ENCODE data around the gene UBXN1. TPM values are rescaled to one million over a fixed set of nuclear protein-coding genes. Genes with fewer than 3 reads are reported as not detected.

Gene UBXN1
- total and polyA plus RNA-seq, 5 experiments from 2014 or later: 188 to 219 (median 218) TPM

- POLR2A ChIA-PET: interaction anchor here (0.6 to 2.5 kb wide), 4 partner anchors 10 to 55 kb away, joined by 3 to 17 read pairs (median 3); partner anchors contain the start of genes C11orf98, CSKMT, LBHD1 and UQCC3
- Mint-ChIP-seq H3K4me1 (peaks cover 24 to 59% (median 45%) of the 10 kb centered on the region in 4 donors), H3K27me3 (no peaks in the 10 kb centered on the region), H3K27ac (peak overlapping the region in 6 of 10 donors; percentile 1 to 84 (median 47)), H3K36me3 (peaks cover 0 to 99% (median 56%) of the 10 kb centered on the region in 3 donors), H3K4me3 (no peak overlapping the region), H3K9me3 (no peaks in the 10 kb centered on the region)
- DNase-seq (no peak), ATAC-seq (no peak)
These were observed 40.6 kb upstream of the UBXN1 start for GRCh38 chr11:62719302-62719978.

GRCh38 chr11:62716816-62717215 lies 37.9 kb upstream of the UBXN1 start:
- POLR2A ChIA-PET: interaction anchor here (1.0 to 14.8 kb wide), 2 partner anchors 10 to 37 kb away, joined by 4 to 263 read pairs; partner anchors contain the start of genes HNRNPUL2, TTC9C and ZBTB3

GRCh38 chr11:62716206-62716605 lies 37.3 kb upstream of the UBXN1 start:
- POLR2A ChIA-PET: interaction anchor here (1.2 to 14.8 kb wide), 2 partner anchors 9 to 11 kb away, joined by 3 to 263 read pairs; partner anchors contain the start of genes BSCL2, HNRNPUL2 and TTC9C
- ATAC-seq (no peak), DNase-seq (no peak)
- Mint-ChIP-seq H3K4me3 (no peak overlapping the region), H3K9me3 (no peaks in the 10 kb centered on the region), H3K36me3 (peaks cover 5 to 98% (median 33%) of the 10 kb centered on the region in 3 donors), H3K4me1 (peaks cover 17 to 44% (median 36%) of the 10 kb centered on the region in 4 donors), H3K27ac (peak overlapping the region in 2 of 10 donors; percentile 23 to 74), H3K27me3 (no peaks in the 10 kb centered on the region)

More at GRCh38 chr11:62716816-62717215, 37.9 kb upstream of the UBXN1 start:
- ATAC-seq (no peak), DNase-seq (no peak)
- Mint-ChIP-seq H3K36me3 (peaks cover 5 to 98% (median 37%) of the 10 kb centered on the region in 3 donors), H3K9me3 (no peaks in the 10 kb centered on the region), H3K27ac (peak overlapping the region in 7 of 10 donors; percentile 23 to 86 (median 40)), H3K27me3 (no peaks in the 10 kb centered on the region), H3K4me3 (no peak overlapping the region), H3K4me1 (peaks cover 17 to 46% (median 40%) of the 10 kb centered on the region in 4 donors)

DNA sequence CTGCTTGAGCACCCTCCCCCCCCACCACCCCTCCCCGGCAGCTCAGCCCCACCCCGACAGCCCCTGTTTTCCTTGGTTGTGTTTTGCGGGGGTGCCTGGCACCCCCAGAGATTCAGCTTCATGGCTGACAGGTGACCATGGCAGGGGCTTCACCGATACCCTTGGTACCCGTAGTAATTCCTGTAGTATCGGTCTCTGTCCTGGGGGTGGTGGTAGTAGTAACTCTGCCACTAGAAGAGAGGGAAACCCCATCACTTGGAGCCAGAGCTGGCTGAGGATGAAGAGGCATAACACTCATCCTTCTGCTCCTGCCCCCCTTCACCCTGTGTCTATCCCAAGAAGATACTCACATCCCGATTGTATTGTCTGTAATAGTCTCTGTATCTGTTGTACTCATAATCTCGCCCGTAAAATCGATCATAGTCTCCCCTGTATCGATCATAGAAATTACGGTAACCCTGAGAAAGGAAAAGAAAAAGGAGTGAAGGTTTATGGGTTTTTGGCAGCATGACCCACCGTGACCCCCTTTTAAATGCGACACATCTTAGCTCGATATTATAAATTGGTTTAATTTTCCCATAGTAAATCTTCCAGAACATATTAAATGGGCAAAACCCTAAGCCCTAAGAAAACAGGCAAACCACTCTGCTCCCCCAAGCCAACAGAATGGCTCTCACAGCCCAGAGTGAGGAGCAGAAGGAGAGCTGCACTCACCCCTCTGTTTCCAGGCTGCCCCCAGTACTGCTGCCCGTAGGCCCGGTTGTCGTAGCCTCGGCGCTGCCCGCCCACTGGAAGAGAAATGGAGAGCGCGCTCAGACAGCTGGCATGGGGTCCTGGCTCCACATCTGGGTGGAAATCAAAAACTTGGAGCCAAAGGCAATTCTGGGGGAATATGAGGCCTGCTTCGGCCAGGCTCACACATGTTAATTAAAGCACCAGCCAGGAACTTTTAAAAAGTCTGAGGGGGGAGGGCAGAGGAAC lies 36.6 kb upstream of the UBXN1 start:
- Mint-ChIP-seq H3K36me3 (peaks cover 5 to 96% (median 29%) of the 10 kb centered on the region in 3 donors), H3K4me3 (no peak overlapping the region), H3K27me3 (no peaks in the 10 kb centered on the region), H3K27ac (peak overlapping the region in 7 of 10 donors; percentile 12 to 74 (median 56)), H3K4me1 (peaks cover 17 to 44% (median 30%) of the 10 kb centered on the region in 4 donors), H3K9me3 (no peaks in the 10 kb centered on the region)
- ATAC-seq (no peak), DNase-seq (no peak)
- POLR2A ChIA-PET: interaction anchor here (1.2 to 14.8 kb wide), 3 partner anchors 9 to 38 kb away, joined by 3 to 263 read pairs (median 5); partner anchors contain the start of genes BSCL2, HNRNPUL2, TTC9C and ZBTB3

GRCh38 chr11:62713343-62713742 lies 34.5 kb upstream of the UBXN1 start:
- H3K27me3 Mint-ChIP-seq: no peaks in the 10 kb centered on the region
- H3K9me3 Mint-ChIP-seq: no peaks in the 10 kb centered on the region
- peaks cover 5 to 79% (median 17%) of the 10 kb centered on the region in 3 donors for H3K36me3 Mint-ChIP-seq
- ATAC-seq: no peak
- H3K4me1 Mint-ChIP-seq: peaks cover 18 to 42% (median 39%) of the 10 kb centered on the region in 4 donors
- peak overlapping the region in 9 of 10 donors; percentile 38 to 92 (median 65) for H3K27ac Mint-ChIP-seq
- POLR2A ChIA-PET: interaction anchor here (9.7 to 14.8 kb wide), 2 partner anchors 14 to 128 kb away, joined by 98 to 263 read pairs; partner anchors contain the start of genes HNRNPUL2, TTC9C and WDR74
- no peak for DNase-seq
- no peak overlapping the region for H3K4me3 Mint-ChIP-seq

GRCh38 chr11:62712861-62713260 lies 34.0 kb upstream of the UBXN1 start:
- Mint-ChIP-seq H3K36me3 (peaks cover 5 to 74% (median 12%) of the 10 kb centered on the region in 3 donors), H3K4me3 (peak overlapping the region in 1 of 10 donors; percentile 18), H3K4me1 (peaks cover 21 to 47% (median 40%) of the 10 kb centered on the region in 4 donors), H3K27ac (peak overlapping the region; percentile 22 to 92 (median 62)), H3K27me3 (no peaks in the 10 kb centered on the region), H3K9me3 (no peaks in the 10 kb centered on the region)
- ATAC-seq: no peak
- POLR2A ChIA-PET: interaction anchor here (9.7 to 14.8 kb wide), 2 partner anchors 14 to 128 kb away, joined by 98 to 263 read pairs; partner anchors contain the start of genes HNRNPUL2, TTC9C and WDR74
- DNase-seq: no peak

GRCh38 chr11:62712276-62712812 lies 33.5 kb upstream of the UBXN1 start:
- Mint-ChIP-seq H3K27ac (peak overlapping the region; percentile 37 to 92 (median 58)), H3K27me3 (no peaks in the 10 kb centered on the region), H3K4me3 (peak overlapping the region in 5 of 10 donors; percentile 0 to 40 (median 10)), H3K4me1 (peaks cover 22 to 50% (median 42%) of the 10 kb centered on the region in 4 donors), H3K9me3 (no peaks in the 10 kb centered on the region), H3K36me3 (peaks cover 5 to 69% (median 9%) of the 10 kb centered on the region in 3 donors)
- DNase-seq (no peak), ATAC-seq (no peak)
- POLR2A ChIA-PET: interaction anchor here (8.0 to 14.8 kb wide), 3 partner anchors 15 to 129 kb away, joined by 71 to 263 read pairs (median 98); partner anchors contain the start of genes HNRNPUL2, TTC9C, WDR74 and ZBTB3

DNA sequence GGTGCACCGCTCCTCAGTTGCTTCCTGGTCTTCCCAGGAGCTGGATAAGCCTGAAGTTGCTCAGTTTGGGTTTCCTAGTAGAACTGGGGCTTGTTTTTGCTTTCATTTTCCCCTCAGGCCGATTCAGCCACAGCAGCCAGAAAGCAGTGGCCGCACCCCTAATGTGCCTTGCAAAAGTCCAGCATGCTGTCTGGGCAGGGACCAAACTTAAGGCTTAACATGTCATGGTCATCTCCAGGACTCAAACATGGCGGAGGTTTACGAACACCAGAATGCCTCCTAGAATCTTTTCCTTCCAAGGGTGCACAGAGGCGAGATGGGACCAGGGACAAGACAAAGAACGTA lies 31.1 kb upstream of the UBXN1 start:
- Mint-ChIP-seq H3K4me1 (peaks cover 27 to 65% (median 59%) of the 10 kb centered on the region in 4 donors), H3K27ac (peak overlapping the region; percentile 97 to 100 (median 99)), H3K4me3 (peak overlapping the region; percentile 88 to 98 (median 95)), H3K36me3 (peaks cover 4 to 45% (median 5%) of the 10 kb centered on the region in 3 donors), H3K9me3 (no peaks in the 10 kb centered on the region), H3K27me3 (no peaks in the 10 kb centered on the region)
- DNase-seq: no peak
- no peak for ATAC-seq
- POLR2A ChIA-PET: interaction anchor here (0.6 to 14.8 kb wide), 29 partner anchors 9 to 1559 kb away, joined by 3 to 263 read pairs (median 11); partner anchors contain the start of genes B3GAT3, C11orf98, CSKMT and EEF1G

GRCh38 chr11:62709247-62710000 lies 30.6 kb upstream of the UBXN1 start:
- no peaks in the 10 kb centered on the region for H3K27me3 Mint-ChIP-seq
- peak overlapping the region; percentile 97 to 100 (median 99) for H3K27ac Mint-ChIP-seq
- no peaks in the 10 kb centered on the region for H3K9me3 Mint-ChIP-seq
- peak; percentile 74 to 78 for ATAC-seq
- H3K4me1 Mint-ChIP-seq: peaks cover 27 to 70% (median 59%) of the 10 kb centered on the region in 4 donors
- POLR2A ChIA-PET: interaction anchor here (0.6 to 14.8 kb wide), 40 partner anchors 9 to 1560 kb away, joined by 3 to 263 read pairs (median 8); partner anchors contain the start of genes B3GAT3, C11orf98, CSKMT and EEF1G
- H3K4me3 Mint-ChIP-seq: peak overlapping the region; percentile 88 to 98 (median 95)
- DNase-seq: peak; percentile 84 to 99 (median 97)
- H3K36me3 Mint-ChIP-seq: peaks cover 4 to 40% (median 5%) of the 10 kb centered on the region in 3 donors

- Mint-ChIP-seq H3K4me3 (peak overlapping the region; percentile 88 to 98 (median 95)), H3K36me3 (peaks cover 4 to 34% (median 5%) of the 10 kb centered on the region in 3 donors)
These were observed 29.9 kb upstream of the UBXN1 start for GRCh38 chr11:62708793-62709192.

More at GRCh38 chr11:62708793-62709192, 29.9 kb upstream of the UBXN1 start:
- Mint-ChIP-seq H3K27ac (peak overlapping the region; percentile 97 to 100 (median 99)), H3K9me3 (no peaks in the 10 kb centered on the region), H3K4me1 (peaks cover 25 to 67% (median 57%) of the 10 kb centered on the region in 4 donors), H3K27me3 (no peaks in the 10 kb centered on the region)
- POLR2A ChIA-PET: interaction anchor here (0.6 to 14.8 kb wide), 38 partner anchors 10 to 1560 kb away, joined by 3 to 263 read pairs (median 8); partner anchors contain the start of genes B3GAT3, C11orf98, CSKMT and EEF1G
- DNase-seq (peak in 6 of 10 donors; percentile 40 to 85 (median 54)), ATAC-seq (peak; percentile 38 to 43)
